Right lobe of liver (tissue), 4 donors: ENCODE data around the gene ZNF473.

Experiments used
- POLR2A ChIP-seq: fragments of 450-650 bp; IDR thresholded peaks from one replicate; pipeline ENCODE4 v1.6.1; 2017; ENCODE audit warnings: antibody characterized with exemption, mild to moderate bottlenecking
- TF ChIP-seq, protein P1 (sequence below), 4 donors: fragments of 200-600 bp in 3 of 4; fragments of 450-650 bp in 1 of 4; IDR thresholded peaks; one replicate each; pipeline versions ENCODE4 v1.5.1 to v1.8.0; 2016 to 2022; ENCODE audit warnings: antibody characterized with exemption in 4 of 4, mild to moderate bottlenecking in 2 of 4
- donor health status: DM: no; HTN: no; CAD: no.
- donor health status: DM: no; HTN: no; CAD: no.
- donor health status: DM: no; HTN: yes; CAD: no.

DNA sequence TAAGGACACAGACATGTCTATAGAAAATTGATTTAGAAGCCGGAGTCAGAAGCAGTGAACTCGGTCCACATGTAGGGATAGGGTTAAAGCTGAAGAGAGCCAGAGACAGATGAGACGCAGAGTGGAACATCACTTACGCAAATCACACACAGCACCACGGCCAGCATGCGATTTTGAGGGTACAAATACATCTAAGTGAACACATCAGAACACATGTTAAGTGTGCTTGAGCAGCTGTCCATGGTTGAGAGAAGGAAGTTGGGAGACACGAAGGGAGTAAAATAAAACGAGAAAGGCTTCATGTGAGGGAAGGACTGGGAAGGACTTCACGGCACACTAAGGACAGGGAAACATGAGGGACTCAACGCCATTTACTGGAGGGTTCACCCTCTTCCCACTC lies 39.5 kb upstream of the ZNF473 start:
- TF ChIP-seq, protein P1, sequence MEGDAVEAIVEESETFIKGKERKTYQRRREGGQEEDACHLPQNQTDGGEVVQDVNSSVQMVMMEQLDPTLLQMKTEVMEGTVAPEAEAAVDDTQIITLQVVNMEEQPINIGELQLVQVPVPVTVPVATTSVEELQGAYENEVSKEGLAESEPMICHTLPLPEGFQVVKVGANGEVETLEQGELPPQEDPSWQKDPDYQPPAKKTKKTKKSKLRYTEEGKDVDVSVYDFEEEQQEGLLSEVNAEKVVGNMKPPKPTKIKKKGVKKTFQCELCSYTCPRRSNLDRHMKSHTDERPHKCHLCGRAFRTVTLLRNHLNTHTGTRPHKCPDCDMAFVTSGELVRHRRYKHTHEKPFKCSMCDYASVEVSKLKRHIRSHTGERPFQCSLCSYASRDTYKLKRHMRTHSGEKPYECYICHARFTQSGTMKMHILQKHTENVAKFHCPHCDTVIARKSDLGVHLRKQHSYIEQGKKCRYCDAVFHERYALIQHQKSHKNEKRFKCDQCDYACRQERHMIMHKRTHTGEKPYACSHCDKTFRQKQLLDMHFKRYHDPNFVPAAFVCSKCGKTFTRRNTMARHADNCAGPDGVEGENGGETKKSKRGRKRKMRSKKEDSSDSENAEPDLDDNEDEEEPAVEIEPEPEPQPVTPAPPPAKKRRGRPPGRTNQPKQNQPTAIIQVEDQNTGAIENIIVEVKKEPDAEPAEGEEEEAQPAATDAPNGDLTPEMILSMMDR (IDR thresholded peaks at IDR 0.05): no peak
- no peak for TF ChIP-seq POLR2A
